HepG2 (cell line): ENCODE measurements around the gene SLC5A3. TPM values are rescaled to one million over a fixed set of nuclear protein-coding genes. Genes with fewer than 3 reads are reported as not detected.

Source experiments
- AGO2 ChIP-seq: fragments of 200-400 bp; formaldehyde crosslinking; optimal IDR thresholded peaks from 2 replicates; pipeline ENCODE3; 2017; ENCODE audit warnings: mild to moderate bottlenecking, low read depth, low read length, moderate library complexity
- MEIS2 ChIP-seq: sonication (generic); formaldehyde crosslinking; IDR thresholded peaks from 2 replicates; pipeline ENCODE4 v1.9.0; 2021; ENCODE audit warnings: mild to moderate bottlenecking, missing genetic modification reagents
- MXI1 ChIP-seq: IDR thresholded peaks from 3 replicates; pipeline ENCODE4 v1.6.1; 2012; ENCODE audit warnings: low read depth, low read length, inconsistent platforms, borderline replicate concordance
- PHF21A ChIP-seq: sonication (generic); formaldehyde crosslinking; IDR thresholded peaks from 2 replicates; pipeline ENCODE4 v1.5.0; 2020; ENCODE audit warnings: mild to moderate bottlenecking, missing genetic modification reagents
- SIN3A ChIP-seq: IDR thresholded peaks from 2 replicates; pipeline ENCODE4 v1.6.1; 2011; ENCODE audit warnings: low read depth, mild to moderate bottlenecking, control low read depth, low read length, borderline replicate concordance
- SKI ChIP-seq: fragments of 450-650 bp; IDR thresholded peaks from one replicate; pipeline ENCODE4 v1.6.1; 2018; ENCODE audit warnings: mild to moderate bottlenecking; ENCODE audit not compliant: partially characterized antibody
- SRSF9 ChIP-seq: fragments of 200-400 bp; formaldehyde crosslinking; IDR thresholded peaks from 2 replicates; pipeline ENCODE4 v1.6.1; 2018; ENCODE audit warnings: borderline replicate concordance, mild to moderate bottlenecking, low read depth, low read length; ENCODE audit not compliant: insufficient read depth, poor library complexity, severe bottlenecking
- ZFP36 ChIP-seq: fragments of 150-350 bp; IDR thresholded peaks from 2 replicates; pipeline ENCODE4 v1.6.1; 2018; ENCODE audit warnings: borderline replicate concordance, low read length, low read depth; ENCODE audit not compliant: partially characterized antibody
- ZNF549 ChIP-seq: sonication (generic); formaldehyde crosslinking; IDR thresholded peaks from 2 replicates; pipeline ENCODE4 v1.5.0; 2020; ENCODE audit warnings: missing genetic modification reagents
- polyA plus RNA-seq, 8 experiments: library from polyadenylated mRNA; depleted of rRNA in 3 of 8; stranded (reverse) in 7 of 8; unstranded in 1 of 8; fragments of >200 nt; fragmentation: Illumina TruSeq in 4 of 8; extraction: Trizol in 4 of 8; gene quantifications; 2 replicates each; pipeline versions ENCODE4 v1.2.1 to v1.2.3, GENCODE V29; 2011 to 2016; ENCODE audit warnings: low read depth in 4 of 8, missing spikeins in 1 of 8, mixed read lengths in 1 of 8; ENCODE audit not compliant: insufficient read depth in 1 of 8
- total RNA-seq, 5 experiments: library from RNA; depleted of rRNA; stranded (reverse); fragments of >200 nt; fragmentation: Illumina TruSeq; extraction: Trizol; gene quantifications; 2 replicates each; pipeline ENCODE4 v1.2.3, GENCODE V29; 2016; ENCODE audit warnings: low read depth in 1 of 5
- TF ChIP-seq, protein P1 (sequence below): sonication (generic); formaldehyde crosslinking; IDR thresholded peaks from 2 replicates; pipeline ENCODE4 v1.4.0; 2020; ENCODE audit warnings: mild to moderate bottlenecking, missing genetic modification reagents, borderline replicate concordance
- TF ChIP-seq, protein P2 (sequence below): sonication (generic); formaldehyde crosslinking; IDR thresholded peaks from 2 replicates; pipeline ENCODE4 v1.5.0; 2020; ENCODE audit warnings: mild to moderate bottlenecking, missing genetic modification reagents

Gene SLC5A3
- total and polyA plus RNA-seq, 2 of the 13 experiments (the other 11 are each of a cell fraction or from before 2014, with no cell fraction given): 5.6 to 11.2 TPM

DNA sequence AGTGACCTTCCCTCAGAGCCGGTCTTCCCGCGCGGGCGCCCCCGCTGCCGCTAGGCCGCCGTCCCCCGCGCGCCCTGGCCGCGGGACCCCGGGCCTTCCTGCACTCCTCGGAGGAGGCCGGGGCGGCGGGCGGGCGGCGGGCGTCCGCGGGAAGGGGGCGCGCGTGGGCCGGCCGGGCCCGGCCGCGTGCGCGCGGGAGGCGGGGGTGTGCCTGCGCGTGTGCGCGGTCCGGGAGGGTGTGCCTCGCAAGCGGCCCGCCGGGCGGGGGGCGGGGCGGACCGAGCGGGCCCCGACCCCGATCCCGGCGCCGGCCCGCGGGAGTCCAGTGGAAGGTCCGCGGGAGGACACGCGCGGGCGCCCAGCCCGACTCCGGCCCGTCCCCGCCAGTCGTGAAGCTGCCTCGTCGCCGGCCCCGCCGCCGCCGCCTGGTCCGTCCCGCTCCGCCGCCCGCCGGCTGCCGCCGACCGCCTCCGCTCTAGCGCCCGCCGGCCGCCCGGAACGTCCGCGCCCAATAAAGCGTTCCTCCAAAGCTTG is 438 bp downstream of the SLC5A3 start (continued):
- TF ChIP-seq SKI (no peak), MXI1 (0 out of 3 replicates have a peak, but pooled peaks have one; percentile 5), MEIS2 (CRISPR knock-in tag) (0 out of 2 replicates have a peak, but pooled peaks have one; percentile 1), PHF21A (CRISPR knock-in tag) (0 out of 2 replicates have a peak, but pooled peaks have one; percentile 0), SRSF9 (no peak), AGO2 (peak; percentile 78), SIN3A (0 out of 2 replicates have a peak, but pooled peaks have one; percentile 38), ZNF549 (CRISPR knock-in tag) (no peak), ZFP36 (no peak)
- TF ChIP-seq, protein P1, sequence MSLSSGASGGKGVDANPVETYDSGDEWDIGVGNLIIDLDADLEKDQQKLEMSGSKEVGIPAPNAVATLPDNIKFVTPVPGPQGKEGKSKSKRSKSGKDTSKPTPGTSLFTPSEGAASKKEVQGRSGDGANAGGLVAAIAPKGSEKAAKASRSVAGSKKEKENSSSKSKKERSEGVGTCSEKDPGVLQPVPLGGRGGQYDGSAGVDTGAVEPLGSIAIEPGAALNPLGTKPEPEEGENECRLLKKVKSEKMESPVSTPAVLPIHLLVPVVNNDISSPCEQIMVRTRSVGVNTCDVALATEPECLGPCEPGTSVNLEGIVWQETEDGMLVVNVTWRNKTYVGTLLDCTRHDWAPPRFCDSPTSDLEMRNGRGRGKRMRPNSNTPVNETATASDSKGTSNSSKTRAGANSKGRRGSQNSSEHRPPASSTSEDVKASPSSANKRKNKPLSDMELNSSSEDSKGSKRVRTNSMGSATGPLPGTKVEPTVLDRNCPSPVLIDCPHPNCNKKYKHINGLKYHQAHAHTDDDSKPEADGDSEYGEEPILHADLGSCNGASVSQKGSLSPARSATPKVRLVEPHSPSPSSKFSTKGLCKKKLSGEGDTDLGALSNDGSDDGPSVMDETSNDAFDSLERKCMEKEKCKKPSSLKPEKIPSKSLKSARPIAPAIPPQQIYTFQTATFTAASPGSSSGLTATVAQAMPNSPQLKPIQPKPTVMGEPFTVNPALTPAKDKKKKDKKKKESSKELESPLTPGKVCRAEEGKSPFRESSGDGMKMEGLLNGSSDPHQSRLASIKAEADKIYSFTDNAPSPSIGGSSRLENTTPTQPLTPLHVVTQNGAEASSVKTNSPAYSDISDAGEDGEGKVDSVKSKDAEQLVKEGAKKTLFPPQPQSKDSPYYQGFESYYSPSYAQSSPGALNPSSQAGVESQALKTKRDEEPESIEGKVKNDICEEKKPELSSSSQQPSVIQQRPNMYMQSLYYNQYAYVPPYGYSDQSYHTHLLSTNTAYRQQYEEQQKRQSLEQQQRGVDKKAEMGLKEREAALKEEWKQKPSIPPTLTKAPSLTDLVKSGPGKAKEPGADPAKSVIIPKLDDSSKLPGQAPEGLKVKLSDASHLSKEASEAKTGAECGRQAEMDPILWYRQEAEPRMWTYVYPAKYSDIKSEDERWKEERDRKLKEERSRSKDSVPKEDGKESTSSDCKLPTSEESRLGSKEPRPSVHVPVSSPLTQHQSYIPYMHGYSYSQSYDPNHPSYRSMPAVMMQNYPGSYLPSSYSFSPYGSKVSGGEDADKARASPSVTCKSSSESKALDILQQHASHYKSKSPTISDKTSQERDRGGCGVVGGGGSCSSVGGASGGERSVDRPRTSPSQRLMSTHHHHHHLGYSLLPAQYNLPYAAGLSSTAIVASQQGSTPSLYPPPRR: no peak
- TF ChIP-seq, protein P2, sequence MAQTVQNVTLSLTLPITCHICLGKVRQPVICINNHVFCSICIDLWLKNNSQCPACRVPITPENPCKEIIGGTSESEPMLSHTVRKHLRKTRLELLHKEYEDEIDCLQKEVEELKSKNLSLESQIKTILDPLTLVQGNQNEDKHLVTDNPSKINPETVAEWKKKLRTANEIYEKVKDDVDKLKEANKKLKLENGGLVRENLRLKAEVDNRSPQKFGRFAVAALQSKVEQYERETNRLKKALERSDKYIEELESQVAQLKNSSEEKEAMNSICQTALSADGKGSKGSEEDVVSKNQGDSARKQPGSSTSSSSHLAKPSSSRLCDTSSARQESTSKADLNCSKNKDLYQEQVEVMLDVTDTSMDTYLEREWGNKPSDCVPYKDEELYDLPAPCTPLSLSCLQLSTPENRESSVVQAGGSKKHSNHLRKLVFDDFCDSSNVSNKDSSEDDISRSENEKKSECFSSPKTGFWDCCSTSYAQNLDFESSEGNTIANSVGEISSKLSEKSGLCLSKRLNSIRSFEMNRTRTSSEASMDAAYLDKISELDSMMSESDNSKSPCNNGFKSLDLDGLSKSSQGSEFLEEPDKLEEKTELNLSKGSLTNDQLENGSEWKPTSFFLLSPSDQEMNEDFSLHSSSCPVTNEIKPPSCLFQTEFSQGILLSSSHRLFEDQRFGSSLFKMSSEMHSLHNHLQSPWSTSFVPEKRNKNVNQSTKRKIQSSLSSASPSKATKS (CRISPR knock-in tag): no peak
